Esophagus squamous epithelium (tissue), 4 donors: ENCODE measurements around the gene RIN3.
A peak's percentile ranks its signal among the peaks of the same experiment; 100 is the strongest.

Source experiments
- CTCF ChIP-seq, 6 experiments: fragments of 450-650 bp in 4 of 6; fragments of 200-600 bp in 2 of 6; sonication (generic) in 2 of 6; IDR thresholded peaks; one replicate each; pipeline ENCODE4 v1.5.1; 2016 to 2019; ENCODE audit warnings: antibody characterized with exemption in 6 of 6, mild to moderate bottlenecking in 4 of 6, moderate library complexity in 4 of 6
- POLR2A ChIP-seq, 4 donors: fragments of 450-650 bp; IDR thresholded peaks; one replicate each; pipeline ENCODE4 v1.6.1; 2017; ENCODE audit warnings: antibody characterized with exemption in 4 of 4, mild to moderate bottlenecking in 4 of 4, moderate library complexity in 3 of 4

DNA sequence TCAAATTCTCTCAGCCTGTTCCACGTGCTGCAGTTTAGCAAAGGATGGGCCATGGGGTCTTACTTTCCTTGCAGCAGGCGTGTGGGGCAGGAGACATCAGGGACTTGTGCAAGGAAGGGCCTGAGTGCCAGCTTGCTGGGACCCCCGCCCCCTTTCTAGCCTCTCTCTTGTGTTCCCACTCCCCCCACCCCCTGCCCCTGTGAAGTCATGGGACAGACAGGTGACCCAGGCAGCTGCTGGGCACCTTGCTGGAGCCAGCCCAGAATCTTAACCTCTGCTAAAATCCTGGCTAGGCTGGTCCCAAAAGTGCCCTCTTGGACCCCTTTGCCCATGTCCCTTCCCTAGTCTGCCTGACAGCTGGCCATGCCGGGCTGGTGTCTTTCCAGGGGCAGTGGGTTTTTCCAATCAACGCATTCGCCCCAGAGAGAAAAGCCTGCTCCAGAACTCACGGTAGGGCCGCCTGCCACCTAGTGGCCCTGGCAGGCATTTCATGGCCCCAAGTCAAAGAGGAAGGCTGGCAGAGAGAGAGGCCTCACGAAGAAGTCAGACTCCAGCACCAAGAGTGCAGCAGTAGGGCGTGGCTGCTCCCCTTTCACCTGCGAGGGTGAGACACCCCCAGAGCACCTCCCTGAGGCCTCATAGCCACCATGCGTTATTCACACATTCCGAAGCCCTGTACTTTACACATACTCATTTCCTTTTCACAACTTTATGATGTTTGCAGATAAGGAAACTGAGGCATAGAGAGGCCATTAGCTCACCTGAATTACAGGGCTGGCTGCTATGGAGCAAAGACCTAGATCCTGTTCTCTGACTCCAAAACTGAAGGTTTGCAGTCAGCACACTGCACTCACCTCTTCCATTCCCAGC, 167.4 kb downstream of the RIN3 start:
- TF ChIP-seq CTCF (IDR thresholded peaks at IDR 0.05) (peak; percentile 83 to 93 (median 90)), POLR2A (IDR thresholded peaks at IDR 0.05) (no peak)
